Measurements from ENCODE around the gene HPCAL4. TPM values are rescaled to one million over a fixed set of nuclear protein-coding genes. Genes with fewer than 3 reads are reported as not detected.

The HPCAL4 gene
- total RNA-seq, 1 donor from 2014 or later = 0.20 TPM

GRCh38 chr1:39689214-39689613, 2.0 kb downstream of the HPCAL4 start:
- H3K9me3 ChIP-seq (ENCODE audit: insufficient read depth, low read depth, low read length) = no peaks in the 10 kb centered on the region
- no peaks in the 10 kb centered on the region for H3K36me3 ChIP-seq (ENCODE audit: insufficient read depth, low read length)
- H3K4me2 ChIP-seq (ENCODE audit: low read length) = no peak overlapping the region
- H2AFZ ChIP-seq (ENCODE audit: low read depth, low read length) = no peak overlapping the region
- peaks cover 74% of the 10 kb centered on the region for H3K27me3 Mint-ChIP-seq (ENCODE audit: low read depth, unreplicated experiment)
- H3K4me3 Mint-ChIP-seq (ENCODE audit: unreplicated experiment) = no peak overlapping the region
- FAIRE-seq (no peak), DNase-seq (ENCODE audit: low read depth) (no peak)
- H3K9ac ChIP-seq (ENCODE audit: low read length) = no peak overlapping the region
- H3K4me1 ChIP-seq (ENCODE audit: insufficient read depth, low read length) = peaks cover 4% of the 10 kb centered on the region
- peaks cover 4% of the 10 kb centered on the region for H3K36me3 Mint-ChIP-seq (ENCODE audit: low read depth, unreplicated experiment)
- H3K27me3 ChIP-seq (ENCODE audit: insufficient read depth, low read length) = peaks cover 85% of the 10 kb centered on the region
- H3K9me3 Mint-ChIP-seq (ENCODE audit: unreplicated experiment) = peaks cover 7% of the 10 kb centered on the region
- H3K4me1 Mint-ChIP-seq (ENCODE audit: low read depth, unreplicated experiment) = peaks cover 11% of the 10 kb centered on the region
- H3K27ac Mint-ChIP-seq (ENCODE audit: unreplicated experiment) = no peak overlapping the region
- TF ChIP-seq EZH2 (IDR thresholded peaks at IDR 0.05; ENCODE audit: insufficient read depth, low read length) (no peak), CTCF (IDR thresholded peaks at IDR 0.05; ENCODE audit: insufficient read depth, low read depth, low read length) (no peak)
- no peak overlapping the region for H3K4me3 ChIP-seq (ENCODE audit: insufficient read depth, low read depth, low read length)
- peaks cover 4% of the 10 kb centered on the region for H4K20me1 ChIP-seq (ENCODE audit: insufficient read depth, low read length)
- H3K79me2 ChIP-seq (ENCODE audit: insufficient read depth, low read length) = no peaks in the 10 kb centered on the region
- no peak overlapping the region for H3K27ac ChIP-seq (ENCODE audit: low read depth, low read length)

GRCh38 chr1:39688706-39689105, 2.5 kb downstream of the HPCAL4 start:
- no peak for FAIRE-seq
- no peak overlapping the region for H3K4me3 Mint-ChIP-seq (ENCODE audit: unreplicated experiment)
- H3K36me3 ChIP-seq (ENCODE audit: insufficient read depth, low read length) = no peaks in the 10 kb centered on the region
- H3K27me3 ChIP-seq (ENCODE audit: insufficient read depth, low read length) = peaks cover 83% of the 10 kb centered on the region
- H3K36me3 Mint-ChIP-seq (ENCODE audit: low read depth, unreplicated experiment) = peaks cover 4% of the 10 kb centered on the region
- no peak overlapping the region for H3K4me2 ChIP-seq (ENCODE audit: low read length)
- peaks cover 11% of the 10 kb centered on the region for H3K4me1 Mint-ChIP-seq (ENCODE audit: low read depth, unreplicated experiment)
- TF ChIP-seq EZH2 (IDR thresholded peaks at IDR 0.05; ENCODE audit: insufficient read depth, low read length) (no peak), CTCF (IDR thresholded peaks at IDR 0.05; ENCODE audit: insufficient read depth, low read depth, low read length) (no peak)
- no peak overlapping the region for H3K27ac Mint-ChIP-seq (ENCODE audit: unreplicated experiment)
- H3K4me3 ChIP-seq (ENCODE audit: insufficient read depth, low read depth, low read length) = no peak overlapping the region
- peaks cover 7% of the 10 kb centered on the region for H3K9me3 Mint-ChIP-seq (ENCODE audit: unreplicated experiment)
- no peak overlapping the region for H3K9ac ChIP-seq (ENCODE audit: low read length)
- no peak overlapping the region for H2AFZ ChIP-seq (ENCODE audit: low read depth, low read length)
- no peak overlapping the region for H3K27ac ChIP-seq (ENCODE audit: low read depth, low read length)
- no peaks in the 10 kb centered on the region for H3K9me3 ChIP-seq (ENCODE audit: insufficient read depth, low read depth, low read length)
- H3K4me1 ChIP-seq (ENCODE audit: insufficient read depth, low read length) = peaks cover 4% of the 10 kb centered on the region
- peaks cover 74% of the 10 kb centered on the region for H3K27me3 Mint-ChIP-seq (ENCODE audit: low read depth, unreplicated experiment)
- peaks cover 4% of the 10 kb centered on the region for H4K20me1 ChIP-seq (ENCODE audit: insufficient read depth, low read length)
- DNase-seq (ENCODE audit: low read depth) = no peak
- no peaks in the 10 kb centered on the region for H3K79me2 ChIP-seq (ENCODE audit: insufficient read depth, low read length)

DNA sequence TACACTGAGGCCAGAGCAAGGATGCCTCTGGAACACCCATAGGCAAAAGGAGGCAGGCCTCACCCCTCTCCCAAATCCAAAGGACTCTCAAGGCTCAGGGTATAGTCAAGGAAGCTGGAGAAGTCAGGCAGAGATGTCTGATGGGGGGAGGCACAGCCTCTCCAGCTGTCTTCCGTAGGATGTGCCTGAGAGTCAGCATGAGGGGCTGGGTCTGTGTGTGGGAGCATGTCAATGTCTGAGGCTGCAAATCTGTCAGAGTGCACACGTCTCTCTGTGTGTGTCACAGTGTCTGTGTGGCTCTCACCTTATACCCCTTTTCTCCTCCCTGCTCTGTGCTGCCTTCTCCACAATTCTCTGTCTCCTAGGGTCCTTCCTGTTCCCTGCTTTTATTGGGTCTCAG, 4.0 kb downstream of the HPCAL4 start:
- Mint-ChIP-seq H3K27me3 (ENCODE audit: low read depth, unreplicated experiment) (peaks cover 78% of the 10 kb centered on the region), H3K27ac (ENCODE audit: unreplicated experiment) (peak overlapping the region; percentile 66), H3K9me3 (ENCODE audit: unreplicated experiment) (peaks cover 9% of the 10 kb centered on the region), H3K4me3 (ENCODE audit: unreplicated experiment) (no peak overlapping the region), H3K4me1 (ENCODE audit: low read depth, unreplicated experiment) (peaks cover 11% of the 10 kb centered on the region), H3K36me3 (ENCODE audit: low read depth, unreplicated experiment) (peaks cover 6% of the 10 kb centered on the region)
- H3K4me1 ChIP-seq (ENCODE audit: insufficient read depth, low read length) = peaks cover 4% of the 10 kb centered on the region
- no peaks in the 10 kb centered on the region for H3K79me2 ChIP-seq (ENCODE audit: insufficient read depth, low read length)
- no peak for DNase-seq (ENCODE audit: low read depth)
- no peak for FAIRE-seq
- no peaks in the 10 kb centered on the region for H4K20me1 ChIP-seq (ENCODE audit: insufficient read depth, low read length)
- no peak overlapping the region for H3K4me3 ChIP-seq (ENCODE audit: insufficient read depth, low read depth, low read length)
- H3K27me3 ChIP-seq (ENCODE audit: insufficient read depth, low read length) = peaks cover 80% of the 10 kb centered on the region
- H2AFZ ChIP-seq (ENCODE audit: low read depth, low read length) = no peak overlapping the region
- TF ChIP-seq EZH2 (IDR thresholded peaks at IDR 0.05; ENCODE audit: insufficient read depth, low read length) = no peak
- no peak for TF ChIP-seq CTCF (IDR thresholded peaks at IDR 0.05; ENCODE audit: insufficient read depth, low read depth, low read length)
- no peaks in the 10 kb centered on the region for H3K36me3 ChIP-seq (ENCODE audit: insufficient read depth, low read length)
- no peak overlapping the region for H3K27ac ChIP-seq (ENCODE audit: low read depth, low read length)
- no peak overlapping the region for H3K4me2 ChIP-seq (ENCODE audit: low read length)
- no peaks in the 10 kb centered on the region for H3K9me3 ChIP-seq (ENCODE audit: insufficient read depth, low read depth, low read length)
- no peak overlapping the region for H3K9ac ChIP-seq (ENCODE audit: low read length)

Data from astrocyte (in vitro differentiated cells and primary cell).